ENCODE measurements around the gene PPM1H.

DNA sequence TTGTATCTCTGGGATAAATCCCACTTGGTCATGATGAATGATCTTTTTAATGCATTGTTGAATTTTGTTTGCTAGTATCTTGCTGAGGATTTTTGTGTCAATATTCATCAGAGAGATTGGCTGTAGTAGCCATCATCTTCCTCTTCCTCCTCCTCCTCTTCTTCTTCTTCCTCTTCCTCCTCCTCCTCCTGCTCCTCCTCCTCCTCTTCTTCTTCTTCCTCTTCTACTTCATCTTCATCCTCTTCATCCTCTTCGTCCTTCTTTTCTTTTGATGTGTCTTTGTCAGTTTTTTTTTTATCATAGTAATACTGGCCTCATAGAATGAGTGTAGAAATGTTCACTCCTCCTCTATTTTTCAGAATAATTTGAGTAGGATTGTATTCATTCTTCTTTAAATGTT lies 15.4 kb upstream of the PPM1H start:
- TF ChIP-seq CTCF (IDR thresholded peaks at IDR 0.05) = no peak
- no peak for TF ChIP-seq POLR2A (IDR thresholded peaks at IDR 0.05)
- no peak for TF ChIP-seq POLR2AphosphoS5 (IDR thresholded peaks at IDR 0.05; ENCODE audit: insufficient read depth in 1 of 2, low read depth in 1 of 2)

Data from vagina (tissue), 2 donors.